ENCODE results near the gene JAML.

JAML gene

GRCh38 chr11:118174006-118174567 lies 50.7 kb downstream of the JAML start:
- DNase-seq (ENCODE audit: low spot score in 2 of 2) (no peak), ATAC-seq (replicated peaks; ENCODE audit: extremely low read depth, poor library complexity, severe bottlenecking) (no peak)
- H3K4me3 Mint-ChIP-seq: no peak overlapping the region
- no peaks in the 10 kb centered on the region for H3K36me3 Mint-ChIP-seq (ENCODE audit: insufficient read depth)
- no peaks in the 10 kb centered on the region for H3K4me1 Mint-ChIP-seq
- no peaks in the 10 kb centered on the region for H3K9me3 Mint-ChIP-seq
- H3K27me3 Mint-ChIP-seq: peaks cover 48% of the 10 kb centered on the region
- no peak overlapping the region for H3K27ac Mint-ChIP-seq (ENCODE audit: low read depth)

GRCh38 chr11:118172356-118172755 lies 52.5 kb downstream of the JAML start:
- Mint-ChIP-seq H3K36me3 (ENCODE audit: insufficient read depth) (no peaks in the 10 kb centered on the region), H3K27me3 (peaks cover 64% of the 10 kb centered on the region)

GRCh38 chr11:118171269-118172062 lies 53.3 kb downstream of the JAML start:
- Mint-ChIP-seq H3K4me3 (no peak overlapping the region), H3K36me3 (ENCODE audit: insufficient read depth) (no peaks in the 10 kb centered on the region), H3K9me3 (no peaks in the 10 kb centered on the region), H3K27me3 (peaks cover 64% of the 10 kb centered on the region), H3K4me1 (no peaks in the 10 kb centered on the region), H3K27ac (ENCODE audit: low read depth) (no peak overlapping the region)
- peak; percentile 67 for ATAC-seq (replicated peaks; ENCODE audit: extremely low read depth, poor library complexity, severe bottlenecking)
- DNase-seq (ENCODE audit: low spot score in 2 of 2): peak; percentile 46 to 60

More at GRCh38 chr11:118172356-118172755, 52.5 kb downstream of the JAML start:
- Mint-ChIP-seq H3K9me3 (no peaks in the 10 kb centered on the region), H3K4me3 (no peak overlapping the region), H3K4me1 (no peaks in the 10 kb centered on the region), H3K27ac (ENCODE audit: low read depth) (no peak overlapping the region)
- ATAC-seq (replicated peaks; ENCODE audit: extremely low read depth, poor library complexity, severe bottlenecking): no peak
- no peak for DNase-seq (ENCODE audit: low spot score in 2 of 2)

GRCh38 chr11:118170882-118171268 lies 53.9 kb downstream of the JAML start:
- Mint-ChIP-seq H3K36me3 (ENCODE audit: insufficient read depth) (no peaks in the 10 kb centered on the region), H3K4me1 (no peaks in the 10 kb centered on the region)

GRCh38 chr11:118170231-118170630 lies 54.6 kb downstream of the JAML start:
- H3K27ac Mint-ChIP-seq (ENCODE audit: low read depth): no peak overlapping the region
- H3K4me1 Mint-ChIP-seq: no peaks in the 10 kb centered on the region
- H3K4me3 Mint-ChIP-seq: no peak overlapping the region
- peaks cover 53% of the 10 kb centered on the region for H3K27me3 Mint-ChIP-seq
- no peak for ATAC-seq (replicated peaks; ENCODE audit: extremely low read depth, poor library complexity, severe bottlenecking)
- no peak for DNase-seq (ENCODE audit: low spot score in 2 of 2)
- no peaks in the 10 kb centered on the region for H3K36me3 Mint-ChIP-seq (ENCODE audit: insufficient read depth)
- H3K9me3 Mint-ChIP-seq: no peaks in the 10 kb centered on the region

More at GRCh38 chr11:118170882-118171268, 53.9 kb downstream of the JAML start:
- Mint-ChIP-seq H3K4me3 (no peak overlapping the region), H3K27me3 (peaks cover 59% of the 10 kb centered on the region), H3K27ac (ENCODE audit: low read depth) (no peak overlapping the region), H3K9me3 (no peaks in the 10 kb centered on the region)
- ATAC-seq (replicated peaks; ENCODE audit: extremely low read depth, poor library complexity, severe bottlenecking) (no peak), DNase-seq (ENCODE audit: low spot score in 2 of 2) (no peak)

- no peak overlapping the region for H3K4me3 Mint-ChIP-seq
- H3K9me3 Mint-ChIP-seq: no peaks in the 10 kb centered on the region
- H3K4me1 Mint-ChIP-seq: no peaks in the 10 kb centered on the region
- DNase-seq (ENCODE audit: low spot score in 2 of 2) (no peak), ATAC-seq (replicated peaks; ENCODE audit: extremely low read depth, poor library complexity, severe bottlenecking) (no peak)
- no peaks in the 10 kb centered on the region for H3K36me3 Mint-ChIP-seq (ENCODE audit: insufficient read depth)
- no peak overlapping the region for H3K27ac Mint-ChIP-seq (ENCODE audit: low read depth)
- peaks cover 50% of the 10 kb centered on the region for H3K27me3 Mint-ChIP-seq
Observed at GRCh38 chr11:118169300-118170140, 55.3 kb downstream of the JAML start.

GRCh38 chr11:118168751-118169150 lies 56.1 kb downstream of the JAML start:
- no peaks in the 10 kb centered on the region for H3K4me1 Mint-ChIP-seq
- H3K36me3 Mint-ChIP-seq (ENCODE audit: insufficient read depth): no peaks in the 10 kb centered on the region
- H3K27ac Mint-ChIP-seq (ENCODE audit: low read depth): no peak overlapping the region

GRCh38 chr11:118168316-118168715 lies 56.5 kb downstream of the JAML start:
- Mint-ChIP-seq H3K36me3 (ENCODE audit: insufficient read depth) (no peaks in the 10 kb centered on the region), H3K4me3 (no peak overlapping the region), H3K4me1 (no peaks in the 10 kb centered on the region), H3K27ac (ENCODE audit: low read depth) (no peak overlapping the region), H3K27me3 (peaks cover 56% of the 10 kb centered on the region), H3K9me3 (no peaks in the 10 kb centered on the region)
- DNase-seq (ENCODE audit: low spot score in 2 of 2) (no peak), ATAC-seq (replicated peaks; ENCODE audit: extremely low read depth, poor library complexity, severe bottlenecking) (no peak)

More at GRCh38 chr11:118168751-118169150, 56.1 kb downstream of the JAML start:
- no peak for ATAC-seq (replicated peaks; ENCODE audit: extremely low read depth, poor library complexity, severe bottlenecking)
- no peaks in the 10 kb centered on the region for H3K9me3 Mint-ChIP-seq
- H3K27me3 Mint-ChIP-seq: peaks cover 52% of the 10 kb centered on the region
- H3K4me3 Mint-ChIP-seq: no peak overlapping the region
- DNase-seq (ENCODE audit: low spot score in 2 of 2): no peak

GRCh38 chr11:118167906-118168305 lies 56.9 kb downstream of the JAML start:
- DNase-seq (ENCODE audit: low spot score in 2 of 2) (no peak), ATAC-seq (replicated peaks; ENCODE audit: extremely low read depth, poor library complexity, severe bottlenecking) (no peak)
- no peaks in the 10 kb centered on the region for H3K36me3 Mint-ChIP-seq (ENCODE audit: insufficient read depth)
- H3K4me3 Mint-ChIP-seq: no peak overlapping the region
- no peak overlapping the region for H3K27ac Mint-ChIP-seq (ENCODE audit: low read depth)
- no peaks in the 10 kb centered on the region for H3K4me1 Mint-ChIP-seq
- H3K9me3 Mint-ChIP-seq: no peaks in the 10 kb centered on the region
- H3K27me3 Mint-ChIP-seq: peaks cover 60% of the 10 kb centered on the region

- no peak for ATAC-seq (replicated peaks; ENCODE audit: extremely low read depth, poor library complexity, severe bottlenecking)
- DNase-seq (ENCODE audit: low spot score in 2 of 2): no peak
- H3K27me3 Mint-ChIP-seq: peaks cover 61% of the 10 kb centered on the region
- no peak overlapping the region for H3K4me3 Mint-ChIP-seq
- H3K27ac Mint-ChIP-seq (ENCODE audit: low read depth): no peak overlapping the region
- no peaks in the 10 kb centered on the region for H3K9me3 Mint-ChIP-seq
- no peaks in the 10 kb centered on the region for H3K4me1 Mint-ChIP-seq
- no peaks in the 10 kb centered on the region for H3K36me3 Mint-ChIP-seq (ENCODE audit: insufficient read depth)
Observed at GRCh38 chr11:118167253-118167652, 57.6 kb downstream of the JAML start.

- H3K4me1 Mint-ChIP-seq: no peaks in the 10 kb centered on the region
- no peaks in the 10 kb centered on the region for H3K9me3 Mint-ChIP-seq
- ATAC-seq (replicated peaks; ENCODE audit: extremely low read depth, poor library complexity, severe bottlenecking) (no peak), DNase-seq (ENCODE audit: low spot score in 2 of 2) (no peak)
- no peak overlapping the region for H3K27ac Mint-ChIP-seq (ENCODE audit: low read depth)
- H3K4me3 Mint-ChIP-seq: no peak overlapping the region
- H3K36me3 Mint-ChIP-seq (ENCODE audit: insufficient read depth): no peaks in the 10 kb centered on the region
- peaks cover 67% of the 10 kb centered on the region for H3K27me3 Mint-ChIP-seq
Observed at GRCh38 chr11:118166641-118167040, 58.2 kb downstream of the JAML start.

GRCh38 chr11:118164885-118165284 lies 59.9 kb downstream of the JAML start:
- Mint-ChIP-seq H3K4me1 (no peaks in the 10 kb centered on the region), H3K36me3 (ENCODE audit: insufficient read depth) (no peaks in the 10 kb centered on the region), H3K27me3 (peaks cover 79% of the 10 kb centered on the region), H3K4me3 (no peak overlapping the region), H3K9me3 (no peaks in the 10 kb centered on the region), H3K27ac (ENCODE audit: low read depth) (no peak overlapping the region)
- ATAC-seq (replicated peaks; ENCODE audit: extremely low read depth, poor library complexity, severe bottlenecking) (no peak), DNase-seq (ENCODE audit: low spot score in 2 of 2) (no peak)
